H1 (cell line): ENCODE data around the gene MBP. TPM values are rescaled to one million over a fixed set of nuclear protein-coding genes. Genes with fewer than 3 reads are reported as not detected.
A peak's percentile ranks its signal among the peaks of the same experiment; 100 is the strongest.

Source experiments
- CTCF ChIA-PET: fragments of 300-600 bp; sonication (Branson Sonifier 250); formaldehyde crosslinking; loops from one replicate; lab custom pipeline; 2021; ENCODE audit not compliant: partially characterized antibody; lab: Charles Lee
- POLR2A ChIA-PET: fragments of 300-600 bp; sonication (Branson Sonifier 250); formaldehyde crosslinking; loops from one replicate; lab custom pipeline; 2021; ENCODE audit warnings: inconsistent platforms; ENCODE audit not compliant: partially characterized antibody; lab: Charles Lee
- DNase-seq, 2 experiments: peaks; one replicate each; pipeline versions ENCODE4 v3.0.0 to v3.0.0-alpha.2; 2010 to 2022; ENCODE audit warnings: low spot score in 2 of 2, low read depth in 1 of 2, mixed read lengths in 1 of 2
- FAIRE-seq: peaks from 2 replicates; lab custom pipeline; 2011; peaks lifted over from hg19 to GRCh38; lab: Jason Lieb, UNC
- H2AFZ ChIP-seq: 2 replicates; pipeline ENCODE4 v1.8.1; 2012; ENCODE audit warnings: low read length, inconsistent platforms
- H2AK5ac ChIP-seq: 2 replicates; pipeline ENCODE4 v1.6.1; 2013; ENCODE audit warnings: low read depth, low read length
- H2BK120ac ChIP-seq: replicated peaks from 2 replicates; pipeline ENCODE3; 2013; ENCODE audit warnings: low read depth, low read length, inconsistent platforms
- H2BK12ac ChIP-seq: 2 replicates; pipeline ENCODE4 v1.6.1; 2013; ENCODE audit warnings: low read depth, low read length
- H2BK15ac ChIP-seq: 2 replicates; pipeline ENCODE4 v1.6.1; 2013; ENCODE audit warnings: low read length
- H2BK20ac ChIP-seq: 2 replicates; pipeline ENCODE4 v1.6.1; 2013; ENCODE audit warnings: low read length
- H2BK5ac ChIP-seq: 2 replicates; pipeline ENCODE4 v1.6.1; 2013; ENCODE audit warnings: low read depth, low read length
- H3K14ac ChIP-seq: 2 replicates; pipeline ENCODE4 v1.6.1; 2013; ENCODE audit warnings: inconsistent platforms; ENCODE audit not compliant: insufficient read length
- H3K18ac ChIP-seq: 2 replicates; pipeline ENCODE4 v1.6.1; 2013; ENCODE audit warnings: low read length; ENCODE audit errors: extremely low read depth
- H3K23ac ChIP-seq: 2 replicates; pipeline ENCODE4 v1.6.1; 2013; ENCODE audit warnings: inconsistent platforms; ENCODE audit not compliant: insufficient read length
- H3K23me2 ChIP-seq: 2 replicates; pipeline ENCODE4 v1.6.1; 2013; ENCODE audit warnings: low read depth, low read length
- H3K27ac ChIP-seq: 2 replicates; pipeline ENCODE4 v1.6.1; 2011; ENCODE audit warnings: low read depth, low read length, inconsistent platforms
- H3K27me3 ChIP-seq, 4 experiments: replicated peaks in 1 of 4; 1 replicate in 1 of 4; 2 replicates in 3 of 4; pipeline versions ENCODE4 v1.6.1 to v1.8.1; 2011 to 2013; ENCODE audit warnings: low read length in 3 of 4, mild to moderate bottlenecking in 3 of 4, inconsistent platforms in 2 of 4, mixed read lengths in 2 of 4, moderate library complexity in 1 of 4; ENCODE audit not compliant: control insufficient read depth in 3 of 4, insufficient read depth in 3 of 4; ENCODE audit errors: extremely low read depth in 1 of 4
- H3K36me3 ChIP-seq, 4 experiments: 2 replicates each; pipeline versions ENCODE4 v1.6.1 to v1.8.1; 2011 to 2013; ENCODE audit warnings: mild to moderate bottlenecking in 4 of 4, low read length in 3 of 4, moderate library complexity in 2 of 4, control low read depth in 1 of 4, inconsistent platforms in 1 of 4; ENCODE audit not compliant: insufficient read depth in 4 of 4, control insufficient read depth in 2 of 4
- H3K4ac ChIP-seq: replicated peaks from 2 replicates; pipeline ENCODE3; 2013; ENCODE audit warnings: low read length, low read depth, mixed read lengths, inconsistent platforms; ENCODE audit not compliant: insufficient read length
- H3K4me1 ChIP-seq, 4 experiments: replicated peaks in 1 of 4; 1 replicate in 1 of 4; 2 replicates in 3 of 4; pipeline versions ENCODE4 v1.6.1 to v1.8.1; 2011 to 2013; ENCODE audit warnings: low read length in 3 of 4, inconsistent platforms in 2 of 4, mixed read lengths in 1 of 4; ENCODE audit not compliant: insufficient read depth in 4 of 4, control insufficient read depth in 3 of 4
- H3K4me2 ChIP-seq, 2 experiments: 2 replicates each; pipeline versions ENCODE4 v1.6.1 to v1.8.1; 2011 to 2013; ENCODE audit warnings: low read depth in 2 of 2, low read length in 2 of 2, control low read depth in 1 of 2, inconsistent platforms in 1 of 2, mild to moderate bottlenecking in 1 of 2; ENCODE audit not compliant: insufficient read depth in 1 of 2
- H3K4me3 ChIP-seq, 4 experiments: fragments of 200-600, 300-600 bp in 1 of 4; sonication (generic), shearing (Covaris generic), sonication (Bioruptor Twin) in 1 of 4; 2 replicates each; pipeline versions ENCODE4 v1.5.1 to v1.8.1; 2011 to 2016; ENCODE audit warnings: low read length in 4 of 4, low read depth in 3 of 4, control low read depth in 2 of 4, inconsistent platforms in 2 of 4, mild to moderate bottlenecking in 2 of 4, mixed read lengths in 1 of 4, moderate library complexity in 1 of 4; ENCODE audit not compliant: insufficient read depth in 2 of 4; ENCODE audit errors: extremely low read depth in 1 of 4
- H3K56ac ChIP-seq: replicated peaks from 2 replicates; pipeline ENCODE3; 2013; ENCODE audit warnings: low read depth, mild to moderate bottlenecking, mixed read lengths, low read length, inconsistent platforms; ENCODE audit not compliant: insufficient read length
- H3K79me1 ChIP-seq: 2 replicates; pipeline ENCODE4 v1.6.1; 2013; ENCODE audit warnings: low read depth, low read length, control low read depth
- H3K79me2 ChIP-seq, 2 experiments: 2 replicates each; pipeline versions ENCODE4 v1.6.1 to v1.8.1; 2012 to 2013; ENCODE audit warnings: low read length in 2 of 2, mild to moderate bottlenecking in 2 of 2, inconsistent platforms in 1 of 2; ENCODE audit not compliant: insufficient read depth in 2 of 2, control insufficient read depth in 1 of 2
- H3K9ac ChIP-seq, 4 experiments: replicated peaks in 1 of 4; 1 replicate in 1 of 4; 2 replicates in 3 of 4; pipeline versions ENCODE4 v1.6.1 to v1.8.1; 2011 to 2013; ENCODE audit warnings: low read depth in 3 of 4, low read length in 3 of 4, control low read depth in 2 of 4, mild to moderate bottlenecking in 2 of 4, moderate library complexity in 2 of 4, inconsistent platforms in 1 of 4; ENCODE audit errors: extremely low read depth in 1 of 4
- H3K9me3 ChIP-seq, 2 experiments: 2 replicates each; pipeline versions ENCODE4 v1.6.1 to v1.8.1; 2012 to 2013; ENCODE audit warnings: mild to moderate bottlenecking in 2 of 2, moderate library complexity in 2 of 2, control low read depth in 1 of 2, inconsistent platforms in 1 of 2, low read depth in 1 of 2, low read length in 1 of 2, mixed read lengths in 1 of 2; ENCODE audit not compliant: insufficient read depth in 2 of 2
- H4K20me1 ChIP-seq, 2 experiments: replicated peaks in 1 of 2; 2 replicates each; pipeline versions ENCODE3 to v1.8.1; 2011 to 2013; ENCODE audit warnings: inconsistent platforms in 2 of 2, low read length in 2 of 2, mild to moderate bottlenecking in 1 of 2; ENCODE audit not compliant: insufficient read depth in 2 of 2, control insufficient read depth in 1 of 2
- H4K5ac ChIP-seq: 2 replicates; pipeline ENCODE4 v1.6.1; 2013; ENCODE audit warnings: low read length, low read depth, mixed read lengths, inconsistent platforms; ENCODE audit not compliant: insufficient read length
- H4K8ac ChIP-seq: 2 replicates; pipeline ENCODE4 v1.8.0; 2013; ENCODE audit warnings: mild to moderate bottlenecking, moderate library complexity, low read length, inconsistent platforms; ENCODE audit not compliant: insufficient read depth; ENCODE audit errors: extremely low read depth
- H4K91ac ChIP-seq: replicated peaks from 2 replicates; pipeline ENCODE3; 2013; ENCODE audit warnings: low read length, mixed read lengths, inconsistent platforms; ENCODE audit not compliant: insufficient read length
- CHD1 ChIP-seq: IDR thresholded peaks from 2 replicates; pipeline ENCODE4 v1.6.1; 2012; ENCODE audit warnings: low read depth, low read length, improper control_type of control experiment
- EP300 ChIP-seq, 2 experiments: IDR thresholded peaks; 1 replicate in 1 of 2; 2 replicates in 1 of 2; pipeline ENCODE4 v1.6.1; 2011 to 2012; ENCODE audit warnings: low read depth in 2 of 2, low read length in 2 of 2, mild to moderate bottlenecking in 2 of 2, borderline replicate concordance in 1 of 2, inconsistent platforms in 1 of 2, moderate library complexity in 1 of 2
- GABPA ChIP-seq: IDR thresholded peaks from 2 replicates; pipeline ENCODE4 v1.6.1; 2011; ENCODE audit warnings: mild to moderate bottlenecking, low read length, moderate library complexity, borderline replicate concordance; ENCODE audit not compliant: insufficient read depth
- HDAC2 ChIP-seq, 2 experiments: fragments of 300-600 bp in 1 of 2; sonication (generic) in 1 of 2; IDR thresholded peaks; 2 replicates each; pipeline ENCODE4 v1.6.1; 2011 to 2012; ENCODE audit warnings: low read depth in 2 of 2, low read length in 2 of 2, mild to moderate bottlenecking in 2 of 2, moderate library complexity in 2 of 2, borderline replicate concordance in 1 of 2, inconsistent platforms in 1 of 2
- MAFK ChIP-seq: IDR thresholded peaks from 2 replicates; pipeline ENCODE4 v1.6.1; 2012; ENCODE audit warnings: low read depth, mild to moderate bottlenecking, improper control_type of control experiment, low read length
- POU5F1 ChIP-seq: IDR thresholded peaks from 2 replicates; pipeline ENCODE4 v1.6.1; 2011; ENCODE audit warnings: low read depth, mild to moderate bottlenecking, low read length, moderate library complexity
- RFX5 ChIP-seq: IDR thresholded peaks from 2 replicates; pipeline ENCODE4 v1.6.1; 2011; ENCODE audit warnings: low read depth, low read length, improper control_type of control experiment, borderline replicate concordance
- SIX5 ChIP-seq: IDR thresholded peaks from 2 replicates; pipeline ENCODE4 v1.6.1; 2011; ENCODE audit warnings: mild to moderate bottlenecking, low read depth, low read length
- SP1 ChIP-seq: IDR thresholded peaks from 2 replicates; pipeline ENCODE4 v1.6.1; 2011; ENCODE audit warnings: low read depth, low read length
- SRF ChIP-seq: IDR thresholded peaks from 2 replicates; pipeline ENCODE4 v1.6.1; 2011; ENCODE audit warnings: mild to moderate bottlenecking, low read depth, low read length, moderate library complexity
- WGBS, 2 experiments: shearing (Covaris generic) in 1 of 2; methylation state at CpG; one replicate each; pipeline versions ENCODE4 v1.1.6 to v1.1.7; 2013 to 2015; ENCODE audit warnings: low lambda C conversion rate in 2 of 2, mixed read lengths in 2 of 2, inconsistent platforms in 1 of 2, low coverage in 1 of 2, missing lambda C conversion rate in 1 of 2; ENCODE audit not compliant: insufficient replicate concordance in 2 of 2, insufficient coverage in 1 of 2, insufficient read length in 1 of 2; ENCODE audit errors: extremely low coverage in 1 of 2, missing lambda C conversion rate in 1 of 2; 5-methylcytosine and 5-hydroxymethylcytosine counted together
- polyA plus RNA-seq, 7 experiments: library from polyadenylated mRNA; depleted of rRNA in 3 of 7; stranded (reverse) in 5 of 7; unstranded in 2 of 7; fragments of >200 nt in 5 of 7; fragments of 200-250 nt in 2 of 7; gene quantifications; 1 replicate in 5 of 7; 2 replicates in 1 of 7; 4 replicates in 1 of 7; pipeline versions ENCODE4 v1.2.1 to v1.2.3, GENCODE V29; 2011 to 2013; ENCODE audit warnings: missing spikeins in 2 of 7, mixed read lengths in 2 of 7
- total RNA-seq: library from RNA; stranded (reverse); fragmentation: NEBNext Ultra II Directional; extraction: Animal tissue kit (Norgen Biotek cat#: 25700); gene quantifications from 2 replicates; pipeline ENCODE4 v1.2.1, GENCODE V29; 2021
- TF ChIP-seq, protein P1 (sequence below), 3 experiments: IDR thresholded peaks; 1 replicate in 2 of 3; 2 replicates in 1 of 3; pipeline versions ENCODE4 v1.5.1 to v1.6.1; 2011; ENCODE audit warnings: low read length in 3 of 3, mild to moderate bottlenecking in 3 of 3, inconsistent platforms in 2 of 3, low read depth in 1 of 3, moderate library complexity in 1 of 3; ENCODE audit not compliant: insufficient read depth in 1 of 3; ENCODE audit errors: control extremely low read depth in 1 of 3

The MBP gene
- total and polyA plus RNA-seq, 2 of the 8 experiments (the other 6 are each of a cell fraction or from before 2014, with no cell fraction given), result 7.7 to 19.2 TPM

- H4K8ac ChIP-seq, result no peak overlapping the region
- H2AK5ac ChIP-seq, result no peak overlapping the region
- no peak overlapping the region for H2AFZ ChIP-seq
- H3K9ac ChIP-seq, result no peak overlapping the region
- WGBS, 2 experiments, result 83% methylated on average over 7 of the region's 7 CpGs; no CpG with 5 or more reads in 1 of the 2 experiments
- FAIRE-seq (peak; percentile 78), DNase-seq (no peak)
- H3K56ac ChIP-seq, result no peak overlapping the region
- no peaks in the 10 kb centered on the region for H3K36me3 ChIP-seq
- H2BK12ac ChIP-seq, result no peak overlapping the region
- no peak overlapping the region for H2BK120ac ChIP-seq
- 0 out of 2 replicates have a peak overlapping the region, but pooled peaks have one; percentile 2 for H2BK20ac ChIP-seq
- no peak overlapping the region for H3K4me3 ChIP-seq
- H3K18ac ChIP-seq, result no peak overlapping the region
- peaks cover 0 to 27% (median 5%) of the 10 kb centered on the region in 4 experiments; a peak in 3 of 7 replicates for H3K4me1 ChIP-seq
- H3K14ac ChIP-seq, result no peak overlapping the region
- H3K27ac ChIP-seq, result no peak overlapping the region
- no peaks in the 10 kb centered on the region for H3K9me3 ChIP-seq
- no peak overlapping the region; a peak in 1 of 4 replicates for H3K4me2 ChIP-seq
- no peak overlapping the region for H3K4ac ChIP-seq
- no peak overlapping the region for H4K91ac ChIP-seq
- H2BK5ac ChIP-seq, result peak overlapping the region; percentile 4; the same call in 1 of the 2 replicates
- peaks cover 0 to 1% of the 10 kb centered on the region in 2 experiments for H4K20me1 ChIP-seq
- H2BK15ac ChIP-seq, result no peak overlapping the region
- H4K5ac ChIP-seq, result no peak overlapping the region
- peaks cover 0 to 3% (median 0%) of the 10 kb centered on the region in 4 experiments; a peak in 2 of 7 replicates for H3K27me3 ChIP-seq
- ChIA-PET CTCF (interaction anchor here (0.7 kb wide), 1 partner anchor 10 kb away, joined by 3 read pairs; no protein-coding TSS in a partner anchor), POLR2A (no interaction called here)
- no peaks in the 10 kb centered on the region for H3K79me1 ChIP-seq
- H3K23ac ChIP-seq, result no peak overlapping the region
- H3K79me2 ChIP-seq, result no peaks in the 10 kb centered on the region
- H3K23me2 ChIP-seq, result no peaks in the 10 kb centered on the region
- TF ChIP-seq EP300 (IDR thresholded peaks at IDR 0.05; ENCODE audit: borderline replicate concordance in 1 of 2, low read depth in 2 of 2, low read length in 2 of 2), result no peak
- TF ChIP-seq, protein P1, sequence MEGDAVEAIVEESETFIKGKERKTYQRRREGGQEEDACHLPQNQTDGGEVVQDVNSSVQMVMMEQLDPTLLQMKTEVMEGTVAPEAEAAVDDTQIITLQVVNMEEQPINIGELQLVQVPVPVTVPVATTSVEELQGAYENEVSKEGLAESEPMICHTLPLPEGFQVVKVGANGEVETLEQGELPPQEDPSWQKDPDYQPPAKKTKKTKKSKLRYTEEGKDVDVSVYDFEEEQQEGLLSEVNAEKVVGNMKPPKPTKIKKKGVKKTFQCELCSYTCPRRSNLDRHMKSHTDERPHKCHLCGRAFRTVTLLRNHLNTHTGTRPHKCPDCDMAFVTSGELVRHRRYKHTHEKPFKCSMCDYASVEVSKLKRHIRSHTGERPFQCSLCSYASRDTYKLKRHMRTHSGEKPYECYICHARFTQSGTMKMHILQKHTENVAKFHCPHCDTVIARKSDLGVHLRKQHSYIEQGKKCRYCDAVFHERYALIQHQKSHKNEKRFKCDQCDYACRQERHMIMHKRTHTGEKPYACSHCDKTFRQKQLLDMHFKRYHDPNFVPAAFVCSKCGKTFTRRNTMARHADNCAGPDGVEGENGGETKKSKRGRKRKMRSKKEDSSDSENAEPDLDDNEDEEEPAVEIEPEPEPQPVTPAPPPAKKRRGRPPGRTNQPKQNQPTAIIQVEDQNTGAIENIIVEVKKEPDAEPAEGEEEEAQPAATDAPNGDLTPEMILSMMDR (IDR thresholded peaks at IDR 0.05; ENCODE audit: control extremely low read depth in 1 of 3, insufficient read depth in 1 of 3, low read depth in 1 of 3, low read length in 3 of 3), result no peak
- TF ChIP-seq SP1, result no peak
- TF ChIP-seq RFX5, result no peak
- TF ChIP-seq CHD1, result no peak
- no peak for TF ChIP-seq MAFK
- no peak for TF ChIP-seq GABPA
- TF ChIP-seq SRF, result no peak
- no peak for TF ChIP-seq HDAC2 (IDR thresholded peaks at IDR 0.05; ENCODE audit: borderline replicate concordance in 1 of 2, low read depth in 2 of 2, low read length in 2 of 2)
- no peak for TF ChIP-seq SIX5
- no peak for TF ChIP-seq POU5F1
Measured at GRCh38 chr18:77161383-77161782, 28.8 kb upstream of the MBP start.
